Nephron progenitor cell (in vitro differentiated cells): ENCODE results near the gene HCST.
A peak's percentile ranks its signal among the peaks of the same experiment; 100 is the strongest.

Experiments
- DNase-seq: peaks from one replicate; pipeline ENCODE4 v3.0.0; 2021
- H3K27ac Mint-ChIP-seq: 2 replicates; pipeline ENCODE4 v1.8.0; 2021; ENCODE audit warnings: mild to moderate bottlenecking, moderate library complexity, mixed read lengths
- H3K27me3 Mint-ChIP-seq: 2 replicates; pipeline ENCODE4 v1.8.0; 2021; ENCODE audit warnings: mild to moderate bottlenecking, low read depth, mixed read lengths; ENCODE audit not compliant: poor library complexity
- H3K36me3 Mint-ChIP-seq: 2 replicates; pipeline ENCODE4 v1.8.0; 2021; ENCODE audit warnings: low read depth, mixed read lengths
- H3K4me1 Mint-ChIP-seq: 2 replicates; pipeline ENCODE4 v1.8.0; 2021; ENCODE audit warnings: mixed read lengths
- H3K4me3 Mint-ChIP-seq: 2 replicates; pipeline ENCODE4 v1.8.0; 2021; ENCODE audit warnings: mild to moderate bottlenecking, moderate library complexity, mixed read lengths
- H3K9me3 Mint-ChIP-seq: 2 replicates; pipeline ENCODE4 v1.8.0; 2021; ENCODE audit warnings: mild to moderate bottlenecking, moderate library complexity, mixed read lengths
- CTCF ChIP-seq: fragments of 200-600 bp; sonication (generic); IDR thresholded peaks from 2 replicates; pipeline ENCODE4 v1.5.0; 2021; ENCODE audit warnings: antibody characterized with exemption

HCST gene

DNA sequence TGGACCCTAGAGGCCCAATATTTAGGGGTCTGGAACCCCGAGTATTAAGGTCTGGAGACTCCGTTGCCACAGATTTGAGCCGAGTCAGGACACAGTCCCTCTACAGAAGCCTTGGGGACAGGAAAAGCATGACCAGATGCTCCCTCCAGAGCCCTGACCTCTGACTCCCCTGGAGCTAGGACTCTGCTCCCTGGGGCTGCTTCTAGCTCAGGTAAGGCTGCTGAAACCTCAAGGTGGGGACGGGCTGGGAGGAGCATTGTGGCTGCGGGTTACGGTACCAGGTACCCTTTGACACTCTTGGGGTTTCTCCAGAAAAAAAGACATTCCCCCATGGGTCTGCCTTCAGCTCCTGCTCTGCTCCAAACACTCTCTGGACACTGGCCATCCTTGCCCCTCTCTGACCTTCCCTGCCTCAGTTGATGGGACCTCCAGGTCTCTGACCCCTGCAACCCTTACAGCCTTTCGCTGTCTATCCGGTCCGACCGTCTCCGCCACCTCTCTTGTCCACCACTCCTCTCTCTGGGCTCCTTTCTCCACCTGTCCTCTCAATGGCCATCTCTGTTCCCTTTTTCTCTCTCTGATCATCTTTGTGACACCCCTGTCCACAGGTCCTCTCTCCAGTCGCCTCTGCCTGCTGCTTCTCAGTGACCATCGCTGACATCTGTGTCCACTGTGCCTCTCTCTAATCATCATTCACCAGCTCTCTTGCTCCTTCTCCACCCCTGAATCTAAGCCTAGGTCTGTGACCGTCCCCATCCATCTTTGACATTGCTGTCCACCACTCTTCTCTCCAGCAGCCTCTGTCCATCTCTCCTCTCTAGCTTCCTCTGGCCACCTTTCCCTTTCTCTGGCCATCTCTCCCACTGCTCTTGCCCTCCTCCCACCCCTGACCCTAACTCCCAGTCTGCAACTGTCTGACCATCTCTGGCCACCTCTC is 35.3 kb downstream of the HCST start:
- H3K27me3 Mint-ChIP-seq = peaks cover 3% of the 10 kb centered on the region
- peak overlapping the region; percentile 60 for H3K27ac Mint-ChIP-seq

GRCh38 chr19:35938282-35939224 is 36.2 kb downstream of the HCST start:
- Mint-ChIP-seq H3K27me3 (no peaks in the 10 kb centered on the region), H3K9me3 (no peaks in the 10 kb centered on the region), H3K27ac (no peak overlapping the region), H3K36me3 (peaks cover 22% of the 10 kb centered on the region), H3K4me3 (peak overlapping the region; percentile 83), H3K4me1 (peaks cover 33% of the 10 kb centered on the region)
- TF ChIP-seq CTCF = no peak
- DNase-seq = no peak

More for the DNA sequence above, 35.3 kb downstream of the HCST start:
- Mint-ChIP-seq H3K4me3 (peak overlapping the region; percentile 83), H3K4me1 (peaks cover 33% of the 10 kb centered on the region), H3K9me3 (no peaks in the 10 kb centered on the region), H3K36me3 (peaks cover 20% of the 10 kb centered on the region)
- DNase-seq = no peak
- no peak for TF ChIP-seq CTCF

DNA sequence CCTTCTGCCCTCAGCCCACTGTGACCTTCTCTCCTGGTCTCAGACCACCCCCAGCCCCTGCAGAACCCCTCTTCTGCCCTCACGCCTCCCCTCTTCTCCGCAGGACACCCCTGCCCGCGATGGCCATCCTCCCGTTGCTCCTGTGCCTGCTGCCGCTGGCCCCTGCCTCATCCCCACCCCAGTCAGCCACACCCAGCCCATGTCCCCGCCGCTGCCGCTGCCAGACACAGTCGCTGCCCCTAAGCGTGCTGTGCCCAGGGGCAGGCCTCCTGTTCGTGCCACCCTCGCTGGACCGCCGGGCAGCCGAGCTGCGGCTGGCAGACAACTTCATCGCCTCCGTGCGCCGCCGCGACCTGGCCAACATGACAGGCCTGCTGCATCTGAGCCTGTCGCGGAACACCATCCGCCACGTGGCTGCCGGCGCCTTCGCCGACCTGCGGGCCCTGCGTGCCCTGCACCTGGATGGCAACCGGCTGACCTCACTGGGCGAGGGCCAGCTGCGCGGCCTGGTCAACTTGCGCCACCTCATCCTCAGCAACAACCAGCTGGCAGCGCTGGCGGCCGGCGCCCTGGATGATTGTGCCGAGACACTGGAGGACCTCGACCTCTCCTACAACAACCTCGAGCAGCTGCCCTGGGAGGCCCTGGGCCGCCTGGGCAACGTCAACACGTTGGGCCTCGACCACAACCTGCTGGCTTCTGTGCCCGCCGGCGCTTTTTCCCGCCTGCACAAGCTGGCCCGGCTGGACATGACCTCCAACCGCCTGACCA is 37.2 kb downstream of the HCST start:
- Mint-ChIP-seq H3K36me3 (peaks cover 31% of the 10 kb centered on the region), H3K27me3 (no peaks in the 10 kb centered on the region), H3K27ac (no peak overlapping the region), H3K4me3 (no peak overlapping the region), H3K9me3 (no peaks in the 10 kb centered on the region), H3K4me1 (peaks cover 33% of the 10 kb centered on the region)
- TF ChIP-seq CTCF = no peak
- no peak for DNase-seq

GRCh38 chr19:35940078-35940775 is 37.9 kb downstream of the HCST start:
- DNase-seq = no peak
- Mint-ChIP-seq H3K9me3 (no peaks in the 10 kb centered on the region), H3K36me3 (peaks cover 31% of the 10 kb centered on the region), H3K27me3 (no peaks in the 10 kb centered on the region), H3K27ac (no peak overlapping the region), H3K4me1 (peaks cover 32% of the 10 kb centered on the region), H3K4me3 (no peak overlapping the region)
- TF ChIP-seq CTCF = no peak

DNA sequence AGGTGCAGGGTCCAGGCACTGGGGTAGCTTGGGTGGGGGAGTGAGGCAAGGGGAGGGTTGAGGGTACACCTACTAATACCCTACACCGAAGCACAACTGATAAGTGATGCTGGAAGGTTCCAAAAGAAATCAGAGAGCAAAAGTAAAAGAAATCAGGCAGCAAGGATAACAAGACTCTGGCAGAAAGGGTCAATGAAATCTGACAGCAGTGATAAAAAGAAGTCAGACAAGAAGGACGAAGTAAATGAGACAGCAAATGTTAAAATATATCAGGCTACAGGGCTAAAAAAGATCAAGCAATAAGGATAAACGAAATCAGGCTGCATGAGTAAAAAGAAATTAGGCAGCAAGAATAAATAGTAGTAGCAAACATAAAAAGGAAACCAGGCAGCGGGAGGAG is 38.5 kb downstream of the HCST start:
- peaks cover 31% of the 10 kb centered on the region for H3K36me3 Mint-ChIP-seq
- peaks cover 26% of the 10 kb centered on the region for H3K4me1 Mint-ChIP-seq
- no peak for TF ChIP-seq CTCF
- peak overlapping the region; percentile 61 for H3K27ac Mint-ChIP-seq
- no peak overlapping the region for H3K4me3 Mint-ChIP-seq
- no peaks in the 10 kb centered on the region for H3K27me3 Mint-ChIP-seq
- no peak for DNase-seq
- no peaks in the 10 kb centered on the region for H3K9me3 Mint-ChIP-seq
